Heart left ventricle (tissue), 13 donors: ENCODE results near the gene ALAS1.

ENCODE experiments used
- CTCF ChIP-seq, 12 donors: fragments of 200-600 bp; sonication (generic) in 4 of 12; IDR thresholded peaks; one replicate each; pipeline versions ENCODE4 v1.5.0 to v1.8.0; 2018 to 2022; ENCODE audit warnings: antibody characterized with exemption in 12 of 12, mild to moderate bottlenecking in 5 of 12
- POLR2A ChIP-seq, 2 donors: fragments of 450-650 bp; IDR thresholded peaks; one replicate each; pipeline ENCODE4 v1.6.1; 2017; ENCODE audit warnings: antibody characterized with exemption in 2 of 2, mild to moderate bottlenecking in 2 of 2, moderate library complexity in 2 of 2
- donor health status: ischemic (EF 13 %, LVEDD 7.1; RV severe dilation, severe dysfunction).
- donor health status: DM: no; HTN: yes; CAD: no.
- donor health status: DM: no; HTN: no; CAD: no.
- donor health status: ischemic (EF 25% LVEDD 6.9; RV normal size, moderate dysfunction).
- donor health status: ischemic (EF 25% LVEDD 5.7; RV mildly dilated, moderate dysfunction).
- donor health status: ischemic (EF 35%, LVEDD 5.7; RV mildly dilated, moderate dysfunction).
- donor health status: nonischemic (EF 11% LVEDD 7.7; RV severe dilation, severe dysfunction).
- donor health status: DM: yes; HTN: yes; CAD: no.
- donor health status: PGD.
- donor health status: ischemic (EF 29% LVEDD 5.4; RV normal size, mild dysfunction).
- donor health status: nonischemic (EF 23%, LVEDD 6.1; RV moderate dilation, normal function).

- TF ChIP-seq CTCF (IDR thresholded peaks at IDR 0.05) (no peak), POLR2A (IDR thresholded peaks at IDR 0.05) (no peak)
These were observed 19.4 kb upstream of the ALAS1 start for GRCh38 chr3:52178537-52178936.
